Stimulated activated CD8-positive, alpha-beta memory T cell treated with anti-CD3 and anti-CD28 coated beads, Interleukin-4, amount 100 ng/mL, for 1 hour (primary cell): ENCODE measurements around the gene NUP58.

Source experiments
- DNase-seq, 2 donors: peaks; one replicate each; pipeline ENCODE4 v3.0.0-alpha.2; 2020; ENCODE audit warnings: low read depth in 2 of 2, low spot score in 1 of 2

The NUP58 gene

GRCh38 chr13:25377244-25377962 lies 76.0 kb downstream of the NUP58 start:
- no peak for DNase-seq

GRCh38 chr13:25378528-25378927 lies 77.1 kb downstream of the NUP58 start:
- DNase-seq, result no peak

GRCh38 chr13:25379011-25379410 lies 77.6 kb downstream of the NUP58 start:
- no peak for DNase-seq

GRCh38 chr13:25380082-25380481 lies 78.7 kb downstream of the NUP58 start:
- DNase-seq, result no peak

- no peak for DNase-seq
Measured at GRCh38 chr13:25380741-25381324, 79.4 kb downstream of the NUP58 start.

- DNase-seq, result no peak
Measured at GRCh38 chr13:25384758-25385410, 83.5 kb downstream of the NUP58 start.

GRCh38 chr13:25391932-25392331 lies 90.5 kb downstream of the NUP58 start:
- no peak for DNase-seq
